Measurements from ENCODE around the gene BIN2.

BIN2 gene

DNA sequence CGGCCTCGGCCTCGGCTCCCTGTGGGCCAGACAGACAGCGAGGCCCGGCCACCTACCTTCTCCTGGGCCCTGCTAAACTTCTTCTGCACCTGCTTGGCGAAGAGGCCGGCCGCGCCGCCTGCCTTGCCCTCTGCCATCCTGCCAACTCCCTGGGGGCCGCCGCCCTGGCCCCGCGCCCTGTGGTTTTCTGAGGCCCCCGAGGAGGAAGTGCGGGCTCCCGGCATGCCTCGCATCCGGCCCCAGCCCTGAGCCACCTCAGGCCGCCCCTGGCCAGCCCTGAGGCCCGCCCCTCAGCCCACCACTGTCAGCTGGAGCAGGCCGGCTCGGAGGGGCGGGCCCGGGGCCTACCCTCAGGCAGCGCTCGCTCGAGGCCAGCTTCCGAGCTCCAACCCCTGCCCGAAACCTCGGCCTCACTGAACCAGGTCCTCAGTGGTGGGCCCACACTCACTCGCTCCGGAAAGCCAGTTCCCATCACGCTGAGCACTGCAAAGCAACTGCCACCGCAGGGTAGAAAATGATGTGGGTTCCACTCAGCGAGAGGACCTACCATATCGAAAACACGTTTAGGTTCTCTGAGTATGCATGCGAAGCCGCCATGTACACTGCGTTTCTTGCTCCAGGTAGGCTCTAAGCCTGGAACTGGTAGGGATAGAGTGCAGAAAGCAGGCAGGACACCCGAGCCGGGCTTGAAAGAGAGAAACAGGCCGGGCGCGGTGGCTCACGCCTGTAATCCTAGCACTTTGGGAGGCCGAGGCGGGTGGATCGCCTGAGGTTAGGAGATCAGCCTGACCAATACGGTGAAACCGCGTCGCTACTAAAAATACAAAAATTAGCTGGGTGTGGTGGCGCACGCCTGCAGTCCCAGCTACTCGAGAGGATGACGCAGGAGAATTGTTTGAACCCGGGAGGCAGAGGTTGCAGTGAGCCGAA, at the start of gene BIN2:
Gene BIN2, minus strand, starts transcription at position 209 of the 930 bp plus-strand sequence. Its CDS starts 72 bp downstream, at position 137.
- Histone ChIP-seq H3K9ac (ENCODE audit: low read length) (no peak within 1 kb of the TSS), H3K27ac (ENCODE audit: low read length) (no peak within 1 kb of the TSS), H3K4me1 (ENCODE audit: control insufficient read depth, low read depth, low read length) (peaks cover 9% of the 10 kb centered on the region), H3K9me3 (ENCODE audit: control insufficient read depth, low read depth, low read length) (no peaks in the 10 kb centered on the region), H3K4me3 (ENCODE audit: low read length) (no peak within 1 kb of the TSS), H3K27me3 (ENCODE audit: control insufficient read depth, insufficient read depth, low read length) (no peaks in the 10 kb centered on the region), H3K36me3 (ENCODE audit: control insufficient read depth, low read depth, low read length) (no peaks in the 10 kb centered on the region)

DNA sequence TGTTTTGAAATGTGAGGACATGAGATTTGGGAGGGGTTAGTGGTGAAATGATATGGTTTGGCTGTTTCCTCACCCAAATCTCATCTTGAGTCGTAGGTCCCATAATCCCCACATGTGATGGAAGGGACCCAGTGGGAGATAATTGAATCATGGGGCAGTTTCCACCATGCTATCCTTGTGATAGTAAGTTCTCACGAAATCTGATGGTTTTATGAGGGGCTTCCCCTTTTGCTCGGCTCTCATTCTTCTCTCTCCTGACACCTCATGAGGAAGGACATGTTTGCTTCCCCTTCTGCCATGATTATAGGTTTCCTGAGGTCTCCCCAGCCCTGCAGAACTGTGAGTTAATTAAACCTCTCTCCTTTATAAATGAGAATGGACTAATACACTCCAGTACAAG, 49.2 kb upstream of the BIN2 start:
- Histone ChIP-seq H3K27ac (ENCODE audit: low read length) (no peak overlapping the region), H3K9ac (ENCODE audit: low read length) (no peak overlapping the region), H3K36me3 (ENCODE audit: control insufficient read depth, low read depth, low read length) (peaks cover 6% of the 10 kb centered on the region), H3K4me3 (ENCODE audit: low read length) (no peak overlapping the region), H3K27me3 (ENCODE audit: control insufficient read depth, insufficient read depth, low read length) (no peaks in the 10 kb centered on the region), H3K9me3 (ENCODE audit: control insufficient read depth, low read depth, low read length) (no peaks in the 10 kb centered on the region), H3K4me1 (ENCODE audit: control insufficient read depth, low read depth, low read length) (peaks cover 25% of the 10 kb centered on the region)

GRCh38 chr12:51372021-51372420, 48.0 kb upstream of the BIN2 start:
- Histone ChIP-seq H3K4me1 (ENCODE audit: control insufficient read depth, low read depth, low read length) (peaks cover 25% of the 10 kb centered on the region), H3K9me3 (ENCODE audit: control insufficient read depth, low read depth, low read length) (no peaks in the 10 kb centered on the region), H3K27me3 (ENCODE audit: control insufficient read depth, insufficient read depth, low read length) (no peaks in the 10 kb centered on the region), H3K4me3 (ENCODE audit: low read length) (no peak overlapping the region), H3K36me3 (ENCODE audit: control insufficient read depth, low read depth, low read length) (peaks cover 5% of the 10 kb centered on the region), H3K9ac (ENCODE audit: low read length) (no peak overlapping the region), H3K27ac (ENCODE audit: low read length) (no peak overlapping the region)

DNA sequence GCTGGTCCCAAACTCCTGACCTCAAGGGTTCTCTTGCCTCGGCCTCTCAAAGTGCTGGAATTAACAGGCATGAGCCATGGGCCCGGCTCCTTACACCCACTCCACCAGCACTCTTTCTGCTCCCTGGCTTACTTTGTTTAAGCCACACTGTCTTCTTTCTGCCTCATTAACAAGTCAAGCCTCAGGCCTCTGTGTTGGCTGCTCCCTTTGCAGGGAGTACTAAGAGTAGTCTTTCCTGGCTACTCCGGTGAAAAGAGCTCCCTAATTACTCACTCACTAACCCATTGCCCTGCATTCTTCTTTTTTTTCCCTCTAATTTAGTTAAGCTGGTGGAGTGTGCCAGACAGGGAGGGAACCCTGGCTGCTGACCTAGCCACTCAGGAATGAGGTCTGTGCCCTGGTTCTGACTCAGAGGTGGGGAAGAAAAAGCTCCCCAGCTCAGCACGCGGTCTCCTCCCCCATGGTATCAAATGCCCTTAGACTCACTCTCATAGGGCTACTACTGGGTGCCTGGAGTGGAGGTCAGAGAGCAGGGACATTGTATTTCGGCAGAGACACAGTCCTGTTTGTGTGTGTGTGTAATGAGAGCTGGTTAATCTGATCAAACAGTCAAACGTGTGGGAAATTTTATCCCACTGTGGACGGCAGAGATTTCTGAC, 47.5 kb upstream of the BIN2 start:
- H3K27ac ChIP-seq (ENCODE audit: low read length) = peak overlapping the region; percentile 79
- H3K27me3 ChIP-seq (ENCODE audit: control insufficient read depth, insufficient read depth, low read length) = no peaks in the 10 kb centered on the region
- no peaks in the 10 kb centered on the region for H3K36me3 ChIP-seq (ENCODE audit: control insufficient read depth, low read depth, low read length)
- no peaks in the 10 kb centered on the region for H3K9me3 ChIP-seq (ENCODE audit: control insufficient read depth, low read depth, low read length)
- H3K4me1 ChIP-seq (ENCODE audit: control insufficient read depth, low read depth, low read length) = peaks cover 25% of the 10 kb centered on the region
- H3K4me3 ChIP-seq (ENCODE audit: low read length) = no peak overlapping the region
- H3K9ac ChIP-seq (ENCODE audit: low read length) = no peak overlapping the region

DNA sequence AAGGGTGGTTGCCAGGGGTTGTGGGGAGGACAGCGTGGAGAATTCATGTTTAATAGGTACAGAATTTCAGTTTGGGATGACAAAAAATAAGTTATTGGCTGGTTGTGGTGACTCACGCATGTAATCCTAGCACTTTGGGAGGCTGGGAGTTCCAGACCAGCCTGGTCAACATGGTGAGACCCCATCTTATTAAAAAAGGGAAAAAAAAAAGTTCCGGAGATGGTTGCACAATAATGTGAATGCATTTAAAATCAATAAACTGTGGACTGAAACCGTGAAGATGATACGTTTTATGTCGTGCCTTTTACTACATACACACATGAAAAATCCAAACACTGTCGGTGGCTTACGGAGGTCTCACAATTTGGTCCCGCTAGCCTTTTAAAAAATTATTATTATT, 46.7 kb upstream of the BIN2 start:
- Histone ChIP-seq H3K27me3 (ENCODE audit: control insufficient read depth, insufficient read depth, low read length) (no peaks in the 10 kb centered on the region), H3K27ac (ENCODE audit: low read length) (no peak overlapping the region)

GRCh38 chr12:51369581-51369980, 45.6 kb upstream of the BIN2 start:
- Histone ChIP-seq H3K4me1 (ENCODE audit: control insufficient read depth, low read depth, low read length) (peaks cover 25% of the 10 kb centered on the region), H3K36me3 (ENCODE audit: control insufficient read depth, low read depth, low read length) (no peaks in the 10 kb centered on the region), H3K4me3 (ENCODE audit: low read length) (no peak overlapping the region), H3K9me3 (ENCODE audit: control insufficient read depth, low read depth, low read length) (no peaks in the 10 kb centered on the region), H3K27me3 (ENCODE audit: control insufficient read depth, insufficient read depth, low read length) (no peaks in the 10 kb centered on the region), H3K9ac (ENCODE audit: low read length) (no peak overlapping the region), H3K27ac (ENCODE audit: low read length) (no peak overlapping the region)

More for the DNA sequence above, 46.7 kb upstream of the BIN2 start:
- H3K4me3 ChIP-seq (ENCODE audit: low read length) = no peak overlapping the region
- no peaks in the 10 kb centered on the region for H3K9me3 ChIP-seq (ENCODE audit: control insufficient read depth, low read depth, low read length)
- no peak overlapping the region for H3K9ac ChIP-seq (ENCODE audit: low read length)
- peaks cover 25% of the 10 kb centered on the region for H3K4me1 ChIP-seq (ENCODE audit: control insufficient read depth, low read depth, low read length)
- no peaks in the 10 kb centered on the region for H3K36me3 ChIP-seq (ENCODE audit: control insufficient read depth, low read depth, low read length)

DNA sequence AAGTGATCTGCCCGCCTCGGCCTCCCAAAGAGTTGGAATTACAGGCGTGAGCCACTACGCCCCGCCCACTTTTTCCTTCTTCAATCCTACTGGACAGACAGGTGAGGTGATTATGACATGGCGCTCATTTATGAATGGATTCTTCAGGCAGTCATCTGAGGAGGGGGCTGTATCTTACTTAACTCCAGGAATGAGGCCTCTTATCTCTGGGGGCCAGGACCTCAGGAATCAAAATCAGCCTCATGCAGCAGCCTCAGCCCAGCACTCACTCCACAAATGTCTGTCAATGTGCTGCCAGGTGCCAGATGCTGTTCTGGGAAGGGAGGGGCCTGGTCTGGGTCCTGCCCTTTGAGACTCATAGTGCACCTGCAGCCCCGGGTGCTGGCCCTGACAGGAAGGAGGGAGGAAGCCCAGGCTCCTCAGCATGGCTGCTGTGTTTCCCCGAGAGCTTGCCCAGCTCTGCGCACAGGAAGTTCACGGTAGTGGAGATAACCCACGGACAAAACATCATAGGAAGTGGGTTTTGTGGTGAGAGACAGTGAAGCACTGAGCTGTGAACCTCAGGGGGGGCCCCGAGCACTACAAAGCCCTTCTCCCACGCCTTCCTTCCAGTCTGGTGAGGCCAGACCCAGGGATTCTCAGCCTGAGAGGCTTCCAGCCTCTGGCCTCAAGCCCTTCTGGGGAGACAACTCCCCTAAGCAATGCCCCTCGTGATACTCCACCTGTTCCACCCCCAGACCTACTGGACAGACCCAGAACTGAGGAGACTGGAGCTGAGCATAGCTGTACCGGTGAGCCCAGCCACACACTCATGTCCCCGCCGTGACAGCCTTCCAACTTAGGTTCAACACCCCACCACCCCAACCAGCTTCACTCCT, 44.9 kb upstream of the BIN2 start:
- H3K27ac ChIP-seq (ENCODE audit: low read length) = no peak overlapping the region

DNA sequence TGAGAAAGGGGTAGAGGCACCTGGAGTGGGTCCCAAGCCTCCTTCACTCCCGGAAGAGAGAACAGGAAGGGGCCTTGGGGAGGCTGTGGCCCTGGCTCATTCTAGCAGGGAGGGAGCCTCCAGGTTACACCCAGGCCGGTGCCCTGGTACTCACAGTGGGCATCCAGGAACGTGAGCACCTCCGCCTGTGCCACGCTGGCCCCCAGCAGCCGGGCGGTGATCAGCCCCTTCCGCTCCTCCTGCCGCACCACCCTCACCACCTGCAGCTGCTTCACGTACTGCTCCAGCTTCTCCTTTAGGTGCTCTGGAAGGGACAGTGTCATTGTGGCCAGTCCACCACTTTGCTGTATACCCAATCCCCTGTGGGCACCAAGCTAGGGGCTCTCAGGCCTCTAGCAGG, 41.3 kb upstream of the BIN2 start:
- Histone ChIP-seq H3K27ac (ENCODE audit: low read length) (no peak overlapping the region), H3K27me3 (ENCODE audit: control insufficient read depth, insufficient read depth, low read length) (no peaks in the 10 kb centered on the region), H3K9ac (ENCODE audit: low read length) (no peak overlapping the region), H3K36me3 (ENCODE audit: control insufficient read depth, low read depth, low read length) (no peaks in the 10 kb centered on the region), H3K4me3 (ENCODE audit: low read length) (no peak overlapping the region), H3K9me3 (ENCODE audit: control insufficient read depth, low read depth, low read length) (no peaks in the 10 kb centered on the region), H3K4me1 (ENCODE audit: control insufficient read depth, low read depth, low read length) (peaks cover 13% of the 10 kb centered on the region)

More for the DNA sequence above, 44.9 kb upstream of the BIN2 start:
- Histone ChIP-seq H3K36me3 (ENCODE audit: control insufficient read depth, low read depth, low read length) (no peaks in the 10 kb centered on the region), H3K4me3 (ENCODE audit: low read length) (no peak overlapping the region), H3K4me1 (ENCODE audit: control insufficient read depth, low read depth, low read length) (peaks cover 25% of the 10 kb centered on the region), H3K9ac (ENCODE audit: low read length) (no peak overlapping the region), H3K27me3 (ENCODE audit: control insufficient read depth, insufficient read depth, low read length) (no peaks in the 10 kb centered on the region), H3K9me3 (ENCODE audit: control insufficient read depth, low read depth, low read length) (no peaks in the 10 kb centered on the region)

GRCh38 chr12:51364001-51364400, 40.0 kb upstream of the BIN2 start:
- Histone ChIP-seq H3K4me3 (ENCODE audit: low read length) (no peak overlapping the region), H3K27ac (ENCODE audit: low read length) (no peak overlapping the region), H3K9me3 (ENCODE audit: control insufficient read depth, low read depth, low read length) (no peaks in the 10 kb centered on the region), H3K27me3 (ENCODE audit: control insufficient read depth, insufficient read depth, low read length) (no peaks in the 10 kb centered on the region), H3K36me3 (ENCODE audit: control insufficient read depth, low read depth, low read length) (no peaks in the 10 kb centered on the region), H3K4me1 (ENCODE audit: control insufficient read depth, low read depth, low read length) (peaks cover 8% of the 10 kb centered on the region), H3K9ac (ENCODE audit: low read length) (no peak overlapping the region)

DNA sequence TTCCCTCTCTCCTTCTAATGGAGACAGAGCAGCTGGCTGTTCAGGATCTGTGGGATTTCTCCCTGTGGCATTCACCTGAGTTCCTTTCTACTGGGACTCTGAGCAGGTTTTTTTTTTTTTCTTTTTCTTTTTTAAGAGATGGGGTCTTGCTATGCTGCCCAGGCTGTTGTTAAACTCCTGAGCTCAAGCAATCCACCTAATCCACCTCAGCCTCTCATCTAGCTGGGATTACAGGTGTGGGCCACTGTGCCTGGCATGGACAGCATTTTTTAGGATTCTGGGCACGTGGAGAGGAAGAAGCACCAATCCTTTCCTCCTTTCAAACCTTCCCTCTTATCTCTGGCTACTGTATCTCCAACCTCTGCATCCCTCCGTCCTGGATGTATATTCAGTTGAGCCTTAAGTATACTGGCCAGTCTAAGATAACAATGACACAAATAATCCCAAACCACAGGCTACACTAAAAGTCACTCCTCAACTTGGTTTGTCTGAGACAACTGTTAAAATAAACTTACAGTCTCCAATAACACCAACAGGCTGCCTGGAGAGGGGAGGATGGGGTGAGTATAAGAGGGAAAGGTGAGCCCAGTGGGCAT, 38.9 kb upstream of the BIN2 start:
- Histone ChIP-seq H3K27me3 (ENCODE audit: control insufficient read depth, insufficient read depth, low read length) (no peaks in the 10 kb centered on the region), H3K27ac (ENCODE audit: low read length) (no peak overlapping the region), H3K9me3 (ENCODE audit: control insufficient read depth, low read depth, low read length) (no peaks in the 10 kb centered on the region), H3K36me3 (ENCODE audit: control insufficient read depth, low read depth, low read length) (no peaks in the 10 kb centered on the region), H3K4me3 (ENCODE audit: low read length) (no peak overlapping the region), H3K4me1 (ENCODE audit: control insufficient read depth, low read depth, low read length) (no peaks in the 10 kb centered on the region), H3K9ac (ENCODE audit: low read length) (no peak overlapping the region)

DNA sequence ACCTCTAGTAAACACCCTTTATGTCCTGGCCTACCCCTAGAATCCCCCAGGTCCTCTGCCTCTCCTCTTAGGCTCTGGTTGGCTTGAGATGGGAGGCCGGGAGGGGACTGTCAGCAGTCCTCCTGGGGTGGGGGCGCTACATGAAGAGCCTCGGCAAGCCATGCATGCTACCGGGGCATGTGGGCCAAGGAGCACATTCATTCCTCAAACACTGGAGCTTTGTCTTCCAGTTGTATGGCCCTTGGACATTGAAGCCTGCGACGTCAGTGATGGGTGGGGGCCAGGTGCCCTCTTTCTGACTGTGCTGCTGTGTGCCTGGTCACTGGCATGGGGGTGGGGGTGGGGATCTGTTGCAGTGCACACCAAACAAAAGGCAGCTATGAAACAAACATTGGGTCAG, 38.3 kb upstream of the BIN2 start:
- Histone ChIP-seq H3K4me3 (ENCODE audit: low read length) (no peak overlapping the region), H3K27me3 (ENCODE audit: control insufficient read depth, insufficient read depth, low read length) (no peaks in the 10 kb centered on the region), H3K9me3 (ENCODE audit: control insufficient read depth, low read depth, low read length) (no peaks in the 10 kb centered on the region), H3K27ac (ENCODE audit: low read length) (no peak overlapping the region), H3K9ac (ENCODE audit: low read length) (no peak overlapping the region), H3K4me1 (ENCODE audit: control insufficient read depth, low read depth, low read length) (no peaks in the 10 kb centered on the region), H3K36me3 (ENCODE audit: control insufficient read depth, low read depth, low read length) (no peaks in the 10 kb centered on the region)

Data from iPS-18a (cell line).